HG02885 (cell line): ENCODE data around the gene CEPT1.

Experiments used
- ATAC-seq: cut with Tn5 transposase; IDR thresholded peaks from one replicate; pipeline ENCODE4 v1.9.1; 2021; ENCODE audit warnings: mild to moderate bottlenecking; ENCODE audit not compliant: unreplicated experiment, poor library complexity

CEPT1 gene

GRCh38 chr1:111225091-111225490, 85.1 kb downstream of the CEPT1 start:
- ATAC-seq, result no peak

GRCh38 chr1:111225717-111226400, 85.8 kb downstream of the CEPT1 start:
- ATAC-seq, result no peak

GRCh38 chr1:111227434-111227833, 87.4 kb downstream of the CEPT1 start, which contains the start of gene CHI3L2:
CHI3L2 (plus strand) TSS chr1:111227713; CDS start chr1:111227730, 17 bp downstream.
- no peak for ATAC-seq

GRCh38 chr1:111227851-111228747, 88.1 kb downstream of the CEPT1 start:
- no peak for ATAC-seq

- no peak for ATAC-seq
These were observed 88.7 kb downstream of the CEPT1 start for GRCh38 chr1:111228748-111229126.

- ATAC-seq, result no peak
These were observed 92.1 kb downstream of the CEPT1 start for GRCh38 chr1:111232134-111232533.

GRCh38 chr1:111234258-111234657, 94.2 kb downstream of the CEPT1 start:
- ATAC-seq, result no peak
